ENCODE results near the gene USF1. TPM values are rescaled to one million over a fixed set of nuclear protein-coding genes. Genes with fewer than 3 reads are reported as not detected.
"Not testable (repeated sequence)": the region's sequence is repeated elsewhere in the genome, so short reads cannot be mapped to it uniquely, and the experiment has no call there.

USF1 gene
- total and polyA plus RNA-seq, 2 donors, result 81.8 to 148 TPM

DNA sequence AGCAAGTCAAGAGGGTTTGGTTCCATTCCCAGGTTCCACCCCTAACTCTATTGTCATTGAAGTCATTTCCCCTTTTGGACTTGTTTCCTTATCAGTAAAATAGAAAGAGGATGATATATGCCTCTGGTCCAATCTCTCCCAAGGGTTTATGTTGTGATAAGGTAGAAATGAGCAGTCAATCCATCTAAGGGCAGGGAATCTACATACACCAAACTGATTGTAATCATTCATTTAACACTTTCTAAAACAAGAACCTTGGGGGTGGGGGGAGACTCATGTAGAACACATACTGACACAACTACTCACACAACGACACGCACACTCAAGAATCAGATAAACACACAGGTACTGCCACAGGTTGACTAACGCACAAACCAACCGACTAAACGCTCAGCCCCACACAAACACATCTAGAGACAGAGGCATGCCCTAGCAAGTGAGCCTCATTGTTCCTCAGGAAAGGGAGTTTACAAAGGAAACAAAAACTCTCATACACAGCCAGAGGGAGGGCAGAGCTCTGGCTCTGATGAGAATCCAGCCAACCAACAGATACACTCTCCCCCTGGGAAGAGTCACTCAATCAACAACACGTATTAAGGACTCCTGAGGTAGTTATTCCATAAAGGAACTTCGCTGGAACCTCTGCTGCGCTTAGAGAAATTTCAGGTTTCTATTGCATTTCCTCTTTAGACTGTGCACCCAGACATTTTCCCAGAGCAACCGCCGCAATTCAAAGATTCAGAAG lies 25.9 kb downstream of the USF1 start:
- Histone ChIP-seq H3K27ac (ENCODE audit: low read depth in 1 of 2, low read length in 1 of 2) (peak overlapping the region; percentile 71 to 83), H3K4me1 (ENCODE audit: control insufficient read depth in 2 of 2, insufficient read depth in 2 of 2, low read length in 2 of 2) (peaks cover 4 to 28% of the 10 kb centered on the region in 2 donors), H3K9me3 (ENCODE audit: control insufficient read depth in 2 of 2, insufficient read depth in 1 of 2, low read length in 1 of 2) (no peaks in the 10 kb centered on the region), H3K27me3 (ENCODE audit: control insufficient read depth in 2 of 2, insufficient read depth in 1 of 2, low read length in 1 of 2) (peaks cover 0 to 6% of the 10 kb centered on the region in 2 donors), H3K36me3 (ENCODE audit: control insufficient read depth in 2 of 2, insufficient read depth in 2 of 2, low read length in 1 of 2) (no peaks in the 10 kb centered on the region), H3K4me3 (ENCODE audit: low read length in 2 of 2) (peak overlapping the region; percentile 60 to 65)
- 19% methylated on average over 10 of the region's 10 CpGs for WGBS
- DNase-seq (ENCODE audit: low read depth in 6 of 9, low spot score in 9 of 9), result peak in 1 of 9 donors; percentile 53

DNA sequence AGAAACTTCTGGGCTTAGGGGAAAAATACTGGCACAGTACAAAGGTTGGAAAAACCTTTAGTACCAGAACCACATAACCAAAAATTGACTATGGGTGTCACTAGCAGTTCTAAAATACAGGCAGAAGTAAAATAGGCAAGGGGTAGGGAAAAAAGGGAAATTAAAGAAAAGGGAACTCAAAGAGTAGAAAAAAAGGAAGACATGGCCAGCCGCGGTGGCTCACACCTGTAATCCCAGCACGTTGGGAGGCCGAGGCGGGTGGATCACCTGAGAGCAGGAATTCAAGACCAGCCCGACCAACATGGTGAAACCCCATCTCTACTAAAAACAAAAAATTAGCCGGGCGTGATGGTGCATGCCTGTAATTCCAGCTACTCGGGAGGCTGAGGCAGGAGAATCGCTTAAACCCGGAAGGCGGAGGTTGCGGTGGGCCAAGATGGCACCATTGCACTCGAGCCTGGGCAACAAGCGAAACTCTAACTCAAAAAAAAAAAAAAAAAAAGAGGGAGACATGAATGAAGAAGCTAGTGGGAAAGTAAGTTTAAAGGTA lies 26.6 kb downstream of the USF1 start:
- H3K27me3 ChIP-seq (ENCODE audit: control insufficient read depth in 2 of 2, insufficient read depth in 1 of 2, low read length in 1 of 2); H3K9me3 ChIP-seq (ENCODE audit: control insufficient read depth in 2 of 2, insufficient read depth in 1 of 2, low read length in 1 of 2); H3K27ac ChIP-seq (ENCODE audit: low read depth in 1 of 2, low read length in 1 of 2); DNase-seq (ENCODE audit: low read depth in 6 of 9, low spot score in 9 of 9); H3K4me3 ChIP-seq (ENCODE audit: low read length in 2 of 2); H3K36me3 ChIP-seq (ENCODE audit: control insufficient read depth in 2 of 2, insufficient read depth in 2 of 2, low read length in 1 of 2): not testable (repeated sequence)
- WGBS, result 79% methylated on average over 15 of the region's 15 CpGs
- H3K4me1 ChIP-seq (ENCODE audit: control insufficient read depth in 2 of 2, insufficient read depth in 2 of 2, low read length in 2 of 2), result peaks cover 4 to 31% of the 10 kb centered on the region in 2 donors

DNA sequence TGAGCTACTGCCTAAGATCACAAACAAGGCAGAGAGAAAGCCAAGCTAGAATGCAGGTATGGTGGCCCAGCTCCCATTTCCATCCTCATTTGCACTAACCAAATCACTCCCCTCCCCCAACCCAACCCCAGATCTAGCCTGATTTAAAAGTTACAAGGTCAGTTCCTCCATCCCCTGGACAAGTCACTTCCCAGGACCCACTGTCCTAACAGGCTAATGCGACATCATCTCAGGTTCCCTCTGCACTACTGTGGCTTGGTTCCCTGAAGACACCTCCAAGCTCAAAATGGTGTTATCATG lies 27.2 kb downstream of the USF1 start:
- H3K4me1 ChIP-seq (ENCODE audit: control insufficient read depth in 2 of 2, insufficient read depth in 2 of 2, low read length in 2 of 2), result peaks cover 8 to 37% of the 10 kb centered on the region in 2 donors
- 98% methylated on average over 1 of the region's 1 CpG for WGBS

DNA sequence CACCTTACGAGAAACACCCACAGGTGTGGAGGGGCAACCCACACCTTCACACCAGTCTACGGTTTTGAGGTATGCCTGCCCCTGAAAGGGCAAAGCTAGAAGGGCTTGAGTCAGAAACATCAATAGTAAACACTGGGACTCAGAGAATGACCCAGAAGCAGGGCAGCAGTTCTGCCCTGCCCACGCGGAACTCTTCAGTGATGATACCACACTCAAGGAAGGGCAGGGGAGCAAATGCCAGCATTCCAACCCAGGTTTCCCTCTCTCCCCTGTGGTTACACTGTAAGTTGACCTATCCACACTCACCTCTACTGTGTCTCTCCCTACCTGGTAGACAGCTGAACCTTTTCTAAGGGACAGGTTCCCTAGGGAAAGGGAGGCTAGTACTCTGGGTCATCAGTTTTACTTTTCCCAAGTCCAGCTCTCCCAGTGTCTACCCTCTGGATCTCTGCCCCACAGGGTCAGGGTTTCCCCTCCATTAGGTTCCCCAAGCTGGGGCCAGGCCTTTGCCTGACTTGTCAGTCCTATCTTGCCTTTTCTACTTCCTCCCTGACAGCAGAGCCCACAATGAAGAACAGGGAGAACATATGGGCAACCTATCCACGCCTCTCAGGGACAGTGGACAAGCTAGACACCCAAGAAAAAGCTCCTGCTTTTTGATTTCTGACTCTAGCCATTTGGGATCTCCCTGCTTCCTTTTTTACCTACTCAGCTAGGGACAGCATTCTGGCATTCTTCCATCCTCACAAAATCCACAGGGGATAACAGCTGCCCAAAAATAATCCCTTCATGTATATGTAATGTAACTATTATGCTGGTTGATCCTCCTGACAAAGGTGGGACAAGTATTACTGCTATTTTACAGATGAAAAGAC lies 27.8 kb downstream of the USF1 start:
- Histone ChIP-seq H3K9me3 (ENCODE audit: control insufficient read depth in 2 of 2, insufficient read depth in 1 of 2, low read length in 1 of 2) (no peaks in the 10 kb centered on the region), H3K36me3 (ENCODE audit: control insufficient read depth in 2 of 2, insufficient read depth in 2 of 2, low read length in 1 of 2) (peaks cover 0 to 2% of the 10 kb centered on the region in 2 donors), H3K27me3 (ENCODE audit: control insufficient read depth in 2 of 2, insufficient read depth in 1 of 2, low read length in 1 of 2) (peaks cover 0 to 6% of the 10 kb centered on the region in 2 donors), H3K4me1 (ENCODE audit: control insufficient read depth in 2 of 2, insufficient read depth in 2 of 2, low read length in 2 of 2) (peaks cover 14 to 43% of the 10 kb centered on the region in 2 donors), H3K4me3 (ENCODE audit: low read length in 2 of 2) (no peak overlapping the region), H3K27ac (ENCODE audit: low read depth in 1 of 2, low read length in 1 of 2) (no peak overlapping the region)
- 96% methylated on average over 5 of the region's 5 CpGs for WGBS
- DNase-seq (ENCODE audit: low read depth in 6 of 9, low spot score in 9 of 9), result no peak

More for the DNA sequence above, 27.2 kb downstream of the USF1 start:
- Histone ChIP-seq H3K9me3 (ENCODE audit: control insufficient read depth in 2 of 2, insufficient read depth in 1 of 2, low read length in 1 of 2) (no peaks in the 10 kb centered on the region), H3K4me3 (ENCODE audit: low read length in 2 of 2) (no peak overlapping the region), H3K36me3 (ENCODE audit: control insufficient read depth in 2 of 2, insufficient read depth in 2 of 2, low read length in 1 of 2) (no peaks in the 10 kb centered on the region), H3K27ac (ENCODE audit: low read depth in 1 of 2, low read length in 1 of 2) (no peak overlapping the region), H3K27me3 (ENCODE audit: control insufficient read depth in 2 of 2, insufficient read depth in 1 of 2, low read length in 1 of 2) (peaks cover 0 to 6% of the 10 kb centered on the region in 2 donors)
- no peak for DNase-seq (ENCODE audit: low read depth in 6 of 9, low spot score in 9 of 9)

DNA sequence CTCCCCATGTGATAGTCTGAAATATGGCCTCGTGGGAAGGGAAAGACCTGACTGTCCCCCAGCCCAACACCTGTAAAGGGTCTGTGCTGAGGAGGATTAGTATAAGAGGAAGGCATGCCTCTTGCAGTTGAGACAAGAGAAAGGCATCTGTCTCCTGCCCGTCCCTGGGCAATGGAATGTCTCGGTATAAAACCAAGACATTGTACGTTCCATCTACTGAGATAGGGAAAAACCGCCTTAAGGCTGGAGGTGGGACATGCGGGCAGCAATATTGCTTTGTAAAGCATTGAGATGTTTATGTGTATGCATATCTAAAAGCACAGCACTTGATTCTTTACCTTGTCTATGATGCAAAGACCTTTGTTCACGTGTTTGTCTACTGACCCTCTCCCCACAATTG lies 28.6 kb downstream of the USF1 start:
- H3K4me1 ChIP-seq (ENCODE audit: control insufficient read depth in 2 of 2, insufficient read depth in 2 of 2, low read length in 2 of 2), result peaks cover 16 to 50% of the 10 kb centered on the region in 2 donors
- WGBS, result 95% methylated on average over 6 of the region's 7 CpGs
- DNase-seq (ENCODE audit: low read depth in 6 of 9, low spot score in 9 of 9); H3K27me3 ChIP-seq (ENCODE audit: control insufficient read depth in 2 of 2, insufficient read depth in 1 of 2, low read length in 1 of 2); H3K27ac ChIP-seq (ENCODE audit: low read depth in 1 of 2, low read length in 1 of 2); H3K4me3 ChIP-seq (ENCODE audit: low read length in 2 of 2); H3K9me3 ChIP-seq (ENCODE audit: control insufficient read depth in 2 of 2, insufficient read depth in 1 of 2, low read length in 1 of 2); H3K36me3 ChIP-seq (ENCODE audit: control insufficient read depth in 2 of 2, insufficient read depth in 2 of 2, low read length in 1 of 2): not testable (repeated sequence)

DNA sequence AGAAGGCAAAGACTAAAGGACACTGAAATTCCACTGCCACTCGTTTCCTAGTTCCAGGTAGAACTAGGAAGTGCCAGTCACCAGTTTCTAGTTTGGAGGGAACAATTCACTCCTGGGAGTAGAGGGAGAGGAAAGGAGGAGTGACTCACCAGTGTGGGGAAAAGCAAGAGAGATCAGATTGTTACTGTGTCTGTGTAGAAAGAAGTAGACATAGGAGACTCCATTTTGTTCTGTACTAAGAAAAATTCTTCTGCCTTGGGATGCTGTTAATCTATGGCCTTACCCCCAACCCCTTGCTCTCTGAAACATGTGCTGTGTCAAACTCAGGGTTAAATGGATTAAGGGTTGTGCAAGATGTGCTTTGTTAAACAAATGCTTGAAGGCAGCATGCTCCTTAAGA lies 29.1 kb downstream of the USF1 start:
- not testable (repeated sequence) for H3K27me3 ChIP-seq (ENCODE audit: control insufficient read depth in 2 of 2, insufficient read depth in 1 of 2, low read length in 1 of 2); H3K27ac ChIP-seq (ENCODE audit: low read depth in 1 of 2, low read length in 1 of 2); H3K4me3 ChIP-seq (ENCODE audit: low read length in 2 of 2); DNase-seq (ENCODE audit: low read depth in 6 of 9, low spot score in 9 of 9); H3K36me3 ChIP-seq (ENCODE audit: control insufficient read depth in 2 of 2, insufficient read depth in 2 of 2, low read length in 1 of 2); H3K9me3 ChIP-seq (ENCODE audit: control insufficient read depth in 2 of 2, insufficient read depth in 1 of 2, low read length in 1 of 2)
- WGBS, result 92% methylated on average over 1 of the region's 1 CpG
- H3K4me1 ChIP-seq (ENCODE audit: control insufficient read depth in 2 of 2, insufficient read depth in 2 of 2, low read length in 2 of 2), result peaks cover 16 to 52% of the 10 kb centered on the region in 2 donors

DNA sequence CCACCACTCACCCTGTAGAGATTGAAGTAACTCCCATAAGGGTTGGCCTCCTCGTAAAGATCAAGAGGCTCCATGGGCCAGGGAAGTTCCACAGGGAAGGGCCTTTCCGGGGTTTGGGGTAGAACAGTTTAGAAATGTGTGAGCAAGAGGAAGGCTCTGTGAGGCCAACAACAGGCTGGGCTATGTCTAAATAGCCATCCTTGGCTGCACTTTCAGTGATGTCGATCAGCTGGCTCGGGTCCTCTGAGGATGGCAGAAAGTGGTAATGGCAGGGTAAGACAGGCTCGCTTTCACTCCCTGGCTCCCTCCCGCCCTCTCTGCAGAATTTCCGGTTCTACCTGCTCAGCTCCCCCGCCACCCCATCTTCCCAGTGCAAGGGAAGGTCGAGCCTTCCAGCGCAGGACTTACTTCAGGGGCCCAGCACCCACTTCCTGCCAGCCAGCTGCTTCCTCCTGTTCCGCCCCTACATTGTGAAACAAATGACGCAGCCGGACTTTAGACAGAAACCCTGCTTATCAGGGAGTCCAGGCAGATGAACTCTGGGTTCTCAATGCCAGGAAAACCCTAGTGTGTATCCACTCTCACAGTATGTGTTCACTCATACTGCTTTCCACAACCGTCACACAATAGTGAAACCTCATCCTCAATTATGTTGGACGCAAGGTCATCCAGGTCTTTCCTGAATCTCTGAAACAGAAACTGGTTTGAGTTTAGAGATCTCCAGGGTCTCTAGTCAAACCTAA lies 32.1 kb downstream of the USF1 start:
- 7% methylated on average over 15 of the region's 15 CpGs for WGBS
- H3K36me3 ChIP-seq (ENCODE audit: control insufficient read depth in 2 of 2, insufficient read depth in 2 of 2, low read length in 1 of 2), result peaks cover 0 to 2% of the 10 kb centered on the region in 2 donors
- no peaks in the 10 kb centered on the region for H3K27me3 ChIP-seq (ENCODE audit: control insufficient read depth in 2 of 2, insufficient read depth in 1 of 2, low read length in 1 of 2)
- peaks cover 12 to 34% of the 10 kb centered on the region in 2 donors for H3K4me1 ChIP-seq (ENCODE audit: control insufficient read depth in 2 of 2, insufficient read depth in 2 of 2, low read length in 2 of 2)
- peak overlapping the region; percentile 87 to 94 for H3K27ac ChIP-seq (ENCODE audit: low read depth in 1 of 2, low read length in 1 of 2)
- H3K9me3 ChIP-seq (ENCODE audit: control insufficient read depth in 2 of 2, insufficient read depth in 1 of 2, low read length in 1 of 2), result no peaks in the 10 kb centered on the region
- peak in 7 of 9 donors; percentile 49 to 83 (median 63) for DNase-seq (ENCODE audit: low read depth in 6 of 9, low spot score in 9 of 9)
- peak overlapping the region; percentile 21 to 37 for H3K4me3 ChIP-seq (ENCODE audit: low read length in 2 of 2)

DNA sequence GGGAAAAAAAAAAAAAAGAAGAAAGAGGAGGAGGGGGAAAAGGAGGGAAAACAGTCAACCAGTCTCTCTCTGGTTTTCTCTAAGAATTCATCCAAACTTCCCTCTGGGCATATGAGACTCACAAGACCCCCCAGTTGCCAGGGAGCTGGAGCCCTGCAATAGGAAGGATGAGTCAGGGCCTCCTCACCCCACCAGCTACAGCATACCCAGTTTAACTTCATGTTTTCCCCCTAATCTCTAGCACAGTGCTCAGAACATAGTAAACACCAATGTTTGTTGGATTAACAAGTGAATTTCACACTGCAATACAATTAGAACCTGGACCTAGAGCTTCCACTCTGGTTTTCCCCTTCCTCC lies 32.7 kb downstream of the USF1 start:
- Histone ChIP-seq H3K27ac (ENCODE audit: low read depth in 1 of 2, low read length in 1 of 2) (peak overlapping the region; percentile 87 to 94), H3K4me3 (ENCODE audit: low read length in 2 of 2) (peak overlapping the region; percentile 21 to 37), H3K36me3 (ENCODE audit: control insufficient read depth in 2 of 2, insufficient read depth in 2 of 2, low read length in 1 of 2) (peaks cover 0 to 2% of the 10 kb centered on the region in 2 donors), H3K27me3 (ENCODE audit: control insufficient read depth in 2 of 2, insufficient read depth in 1 of 2, low read length in 1 of 2) (no peaks in the 10 kb centered on the region), H3K4me1 (ENCODE audit: control insufficient read depth in 2 of 2, insufficient read depth in 2 of 2, low read length in 2 of 2) (peaks cover 12 to 28% of the 10 kb centered on the region in 2 donors), H3K9me3 (ENCODE audit: control insufficient read depth in 2 of 2, insufficient read depth in 1 of 2, low read length in 1 of 2) (no peaks in the 10 kb centered on the region)
- DNase-seq (ENCODE audit: low read depth in 6 of 9, low spot score in 9 of 9), result no peak
